Epithelial cell of proximal tubule (primary cell): ENCODE results near the gene WHAMM. TPM values are rescaled to one million over a fixed set of nuclear protein-coding genes. Genes with fewer than 3 reads are reported as not detected.

Experiments used
- DNase-seq: peaks from one replicate; pipeline ENCODE4 v3.0.0-alpha.2; 2011; ENCODE audit warnings: low read depth
- H3K4me3 ChIP-seq: 2 replicates; pipeline ENCODE4 v1.5.1; 2011; ENCODE audit warnings: low read depth, mild to moderate bottlenecking, low read length
- CTCF ChIP-seq: conservative IDR thresholded peaks from 2 replicates; pipeline ENCODE4 v1.5.1; 2012; ENCODE audit warnings: low read depth, mild to moderate bottlenecking, low read length
- total RNA-seq: library from RNA; depleted of rRNA; stranded (reverse); fragments of >200 nt; gene quantifications from 2 replicates; pipeline ENCODE4 v1.2.3, GENCODE V29; 2015

Gene WHAMM
- total RNA-seq, 1 donor from 2014 or later: 6.0 TPM

- no peak overlapping the region for H3K4me3 ChIP-seq
- no peak for TF ChIP-seq CTCF
- DNase-seq: no peak
Measured at GRCh38 chr15:82802497-82802896, 6.9 kb upstream of the WHAMM start.

- no peak for DNase-seq
- no peak for TF ChIP-seq CTCF
- no peak overlapping the region for H3K4me3 ChIP-seq
Measured at GRCh38 chr15:82803793-82804574, 5.4 kb upstream of the WHAMM start.

- H3K4me3 ChIP-seq: no peak overlapping the region
- no peak for TF ChIP-seq CTCF
- DNase-seq: no peak
Measured at GRCh38 chr15:82804575-82804949, 4.9 kb upstream of the WHAMM start.

GRCh38 chr15:82805994-82806406 lies 3.4 kb upstream of the WHAMM start, which contains the start of gene FSD2:
FSD2 (minus strand) TSS chr15:82806069; CDS start chr15:82787390, 18,679 bp downstream.
- no peak for DNase-seq
- no peak for TF ChIP-seq CTCF
- no peak within 1 kb of the TSS for H3K4me3 ChIP-seq

- no peak for TF ChIP-seq CTCF
- H3K4me3 ChIP-seq: no peak overlapping the region
- DNase-seq: no peak
Measured at GRCh38 chr15:82807920-82808633, 1.4 kb upstream of the WHAMM start.

- no peak for TF ChIP-seq CTCF
- no peak for DNase-seq
- no peak overlapping the region for H3K4me3 ChIP-seq
Measured at GRCh38 chr15:82808634-82809041, 790 bp upstream of the WHAMM start.
